ENCODE measurements around the gene BRD7.
A peak's percentile ranks its signal among the peaks of the same experiment; 100 is the strongest.

Gene BRD7

GRCh38 chr16:50318796-50319578, 49.8 kb downstream of the BRD7 start:
- no peak for DNase-seq

GRCh38 chr16:50316848-50317630, 51.7 kb downstream of the BRD7 start:
- peak in 1 of 2 experiments; percentile 3 for DNase-seq

- DNase-seq: peak in 1 of 2 experiments; percentile 3
These were observed 52.5 kb downstream of the BRD7 start for GRCh38 chr16:50316102-50316847.

GRCh38 chr16:50315346-50315997, 53.3 kb downstream of the BRD7 start:
- peak in 1 of 2 experiments; percentile 2 for DNase-seq

- no peak for DNase-seq
These were observed 54.1 kb downstream of the BRD7 start for GRCh38 chr16:50314665-50315064.

GRCh38 chr16:50313596-50314478, 55.0 kb downstream of the BRD7 start:
- DNase-seq: peak; percentile 37 to 39

GRCh38 chr16:50311891-50312501, 56.8 kb downstream of the BRD7 start:
- peak in 1 of 2 experiments; percentile 3 for DNase-seq

GRCh38 chr16:50311134-50311528, 57.7 kb downstream of the BRD7 start:
- DNase-seq: peak in 1 of 2 experiments; percentile 3

- DNase-seq: no peak
These were observed 58.3 kb downstream of the BRD7 start for GRCh38 chr16:50310308-50311133.

- DNase-seq: no peak
These were observed 59.1 kb downstream of the BRD7 start for GRCh38 chr16:50309527-50310307.

GRCh38 chr16:50309156-50309526, 59.6 kb downstream of the BRD7 start:
- DNase-seq: no peak

GRCh38 chr16:50308237-50308965, 60.4 kb downstream of the BRD7 start:
- no peak for DNase-seq

- DNase-seq: no peak
These were observed 62.5 kb downstream of the BRD7 start for GRCh38 chr16:50306287-50306686.

GRCh38 chr16:50305441-50306061, 63.2 kb downstream of the BRD7 start:
- DNase-seq: no peak

- no peak for DNase-seq
These were observed 64.0 kb downstream of the BRD7 start for GRCh38 chr16:50304467-50305440.

GRCh38 chr16:50303605-50304466, 65.0 kb downstream of the BRD7 start:
- DNase-seq: no peak
